DMS 273 (cell line): ENCODE measurements around the gene THEM4.
"Not testable (repeated sequence)": the region's sequence is repeated elsewhere in the genome, so short reads cannot be mapped to it uniquely, and the experiment has no call there.

Source experiments
- DNase-seq: peaks from one replicate; lab custom pipeline; 2025; ENCODE audit not compliant: unreplicated experiment; lab: John Stamatoyannopoulos, UW

Gene THEM4

GRCh38 chr1:151897991-151898431 is 11.3 kb downstream of the THEM4 start:
- DNase-seq = no peak

DNA sequence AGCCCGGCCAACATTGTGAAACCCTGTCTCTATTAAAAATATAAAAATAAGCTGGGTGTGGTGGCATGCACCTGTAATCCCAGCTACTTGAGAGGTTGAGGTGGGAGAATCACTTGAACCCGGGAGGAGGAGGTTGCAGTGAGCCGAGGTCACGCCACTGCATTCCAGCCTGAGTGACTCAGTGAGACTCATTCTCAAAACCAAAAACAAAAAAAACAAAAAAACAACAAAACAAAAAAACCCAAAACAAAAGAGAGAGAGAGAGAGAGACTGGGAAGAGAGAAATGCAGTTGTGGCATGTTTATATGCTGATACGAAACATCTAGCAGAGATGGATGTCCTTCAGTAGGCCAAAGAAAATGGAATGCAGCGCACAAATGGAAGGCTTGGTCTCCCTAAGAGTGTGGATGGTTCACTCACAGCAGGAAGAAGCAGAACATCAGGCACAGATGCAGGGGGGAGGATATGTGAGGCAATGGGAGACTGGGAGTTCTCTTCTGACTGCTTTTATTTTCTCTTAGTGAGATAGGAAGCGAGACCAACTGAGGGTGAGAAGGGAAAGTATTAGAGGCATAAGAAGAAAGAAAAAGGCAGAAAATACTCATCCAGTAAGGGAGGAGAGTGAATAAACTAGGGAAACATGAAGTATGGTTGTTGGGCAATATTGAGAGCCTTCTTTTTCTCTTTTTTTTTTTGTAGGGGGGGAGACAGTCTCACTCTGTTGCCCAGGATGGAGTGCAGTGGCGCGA is 16.0 kb downstream of the THEM4 start:
- no peak for DNase-seq

DNA sequence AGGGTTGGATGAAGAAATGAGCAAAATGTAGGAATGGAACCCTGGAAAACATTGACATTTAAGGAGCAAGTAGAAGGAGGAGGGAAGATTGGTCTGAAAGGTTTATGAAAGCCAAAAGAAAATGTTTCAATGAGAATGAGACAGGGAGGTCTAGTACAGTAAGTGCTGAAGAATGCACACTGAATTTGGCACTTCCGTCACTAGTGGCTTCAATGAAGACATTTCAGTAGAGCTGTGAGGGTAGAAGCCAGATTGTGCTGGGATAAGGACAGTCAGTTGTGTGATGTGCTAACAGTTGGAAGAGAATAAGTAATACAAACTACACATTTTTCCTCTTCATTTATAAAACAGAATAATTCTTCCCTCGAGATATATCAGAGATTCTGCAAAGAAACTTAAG is 17.1 kb downstream of the THEM4 start:
- DNase-seq = no peak

GRCh38 chr1:151891512-151891911 is 17.8 kb downstream of the THEM4 start:
- no peak for DNase-seq

GRCh38 chr1:151888972-151889570 is 20.2 kb downstream of the THEM4 start:
- DNase-seq = peak; percentile 35

GRCh38 chr1:151887028-151887427 is 22.3 kb downstream of the THEM4 start:
- no peak for DNase-seq

DNA sequence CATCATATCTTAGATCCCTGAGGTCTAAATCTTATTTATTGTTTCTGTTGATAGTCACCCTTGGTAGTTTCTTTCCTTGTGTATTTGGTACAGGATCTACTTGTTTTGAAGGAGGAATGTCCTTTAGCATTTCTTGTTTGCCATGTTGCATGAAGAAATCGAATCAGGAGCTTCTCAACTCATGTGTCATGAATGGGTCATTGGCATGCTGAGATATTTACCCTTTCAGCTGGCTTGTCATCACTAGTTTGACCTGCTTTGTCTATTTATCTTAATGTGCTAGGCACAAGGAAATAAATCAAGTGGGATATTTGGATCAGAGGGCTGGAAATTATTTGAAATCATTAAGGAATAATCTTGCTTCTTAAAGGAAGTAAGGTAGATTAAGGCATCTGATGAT is 23.8 kb downstream of the THEM4 start:
- DNase-seq = no peak

DNA sequence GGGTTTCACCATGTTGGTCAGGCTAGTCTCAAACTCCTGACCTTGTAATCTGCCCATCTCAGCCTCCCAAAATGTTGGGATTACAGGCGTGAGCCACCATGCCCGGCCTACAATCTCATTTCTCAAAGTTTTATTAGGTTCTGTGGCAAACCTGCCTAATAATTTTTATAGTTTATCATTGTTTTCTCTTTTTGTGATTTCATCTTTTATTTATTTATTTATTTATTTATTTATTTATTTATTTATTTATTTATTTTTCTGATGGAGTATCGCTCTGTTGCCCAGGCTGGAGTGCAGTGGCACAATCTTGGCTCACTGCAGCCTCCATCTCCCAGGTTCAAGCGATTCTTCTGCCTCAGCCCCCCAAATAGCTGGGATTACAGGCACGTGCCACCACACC is 24.4 kb downstream of the THEM4 start:
- not testable (repeated sequence) for DNase-seq

- DNase-seq = not testable (repeated sequence)
Observed at GRCh38 chr1:151884445-151884844, 24.9 kb downstream of the THEM4 start.

- DNase-seq = not testable (repeated sequence)
Observed at GRCh38 chr1:151883898-151884297, 25.4 kb downstream of the THEM4 start.

GRCh38 chr1:151882918-151883317 is 26.4 kb downstream of the THEM4 start:
- DNase-seq = not testable (repeated sequence)

GRCh38 chr1:151882466-151882865 is 26.8 kb downstream of the THEM4 start:
- no peak for DNase-seq

DNA sequence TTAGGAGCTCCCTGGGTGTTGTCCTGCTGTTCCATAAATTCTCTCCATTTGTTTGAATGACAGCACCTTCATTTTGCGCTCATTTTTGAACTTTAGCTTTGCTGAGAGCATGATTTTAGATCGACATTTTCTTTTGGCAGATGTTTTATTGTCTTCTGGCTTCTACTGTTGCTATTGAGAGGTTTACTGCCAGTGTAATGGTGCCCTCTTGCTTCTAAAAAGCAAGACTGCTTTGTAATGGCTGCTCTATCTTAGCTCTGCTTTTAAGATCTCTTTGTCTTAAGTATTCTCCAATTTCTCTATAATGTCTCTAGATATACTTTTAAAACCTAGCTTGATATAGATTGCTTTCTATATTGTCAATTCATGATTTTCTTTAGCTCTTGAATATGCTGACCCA is 27.8 kb downstream of the THEM4 start:
- no peak for DNase-seq

- no peak for DNase-seq
Observed at GRCh38 chr1:151875419-151876097, 33.8 kb downstream of the THEM4 start.

- DNase-seq = not testable (repeated sequence)
Observed at GRCh38 chr1:151872776-151873175, 36.5 kb downstream of the THEM4 start.

- no peak for DNase-seq
Observed at GRCh38 chr1:151871284-151872030, 37.9 kb downstream of the THEM4 start.

- DNase-seq = no peak
Observed at GRCh38 chr1:151868486-151868885, 40.8 kb downstream of the THEM4 start.

DNA sequence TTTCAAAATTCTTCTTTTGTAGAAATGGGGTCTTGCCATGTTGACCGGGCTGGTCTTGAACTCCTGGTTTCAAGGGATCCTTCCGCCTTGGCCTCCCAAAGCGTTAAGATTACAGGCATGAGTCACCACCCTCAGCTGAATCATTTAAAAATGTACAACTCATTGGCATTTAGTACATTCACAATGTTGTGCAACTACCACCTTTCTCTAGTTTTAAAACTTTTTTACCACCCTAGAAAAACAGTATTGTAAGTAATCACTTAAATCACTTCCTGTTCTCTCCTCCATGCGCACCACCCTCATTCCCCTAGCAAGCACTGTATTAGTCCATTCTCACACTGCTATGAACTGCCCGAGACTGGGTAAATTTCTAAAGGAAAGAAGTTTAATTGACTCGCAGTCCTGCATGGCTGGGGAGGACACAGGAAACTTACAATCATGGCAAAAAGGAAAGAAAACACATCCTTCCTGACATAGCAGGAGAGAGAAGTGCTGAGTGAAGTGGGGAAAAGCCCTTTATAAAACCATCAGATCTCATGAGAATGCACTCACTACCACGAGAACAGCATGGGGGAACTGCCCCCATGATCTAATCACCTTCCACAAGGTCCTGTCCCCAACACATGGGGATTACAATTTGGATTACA is 41.4 kb downstream of the THEM4 start:
- no peak for DNase-seq

DNA sequence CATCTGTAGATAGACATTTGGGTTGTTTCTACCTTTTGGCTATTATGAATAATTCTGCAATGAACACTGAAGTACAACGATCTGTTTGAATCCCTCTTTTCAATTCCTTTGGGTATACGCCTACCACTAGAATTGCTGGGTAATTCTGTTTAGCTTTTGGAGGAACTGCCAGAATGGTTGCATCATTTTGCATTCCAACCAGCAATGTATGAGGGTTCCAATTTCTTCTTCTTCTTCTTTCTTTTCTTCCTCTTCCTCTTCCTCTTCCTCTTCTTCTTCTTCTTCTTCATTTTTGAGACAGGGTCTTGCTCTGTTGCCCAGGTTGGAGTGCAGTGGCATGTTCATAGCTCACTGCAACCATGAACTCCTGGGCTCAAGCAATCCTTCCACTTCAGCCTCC is 42.0 kb downstream of the THEM4 start:
- no peak for DNase-seq

- peak; percentile 48 for DNase-seq
Observed at GRCh38 chr1:151864411-151864810, 44.9 kb downstream of the THEM4 start.

- DNase-seq = no peak
Observed at GRCh38 chr1:151862604-151863003, 46.7 kb downstream of the THEM4 start.
